ENCODE results near the gene RNMT.

The RNMT gene

GRCh38 chr18:13811993-13812392 is 85.5 kb downstream of the RNMT start:
- DNase-seq (ENCODE audit: low read depth), result no peak

- peak; percentile 12 for DNase-seq (ENCODE audit: low read depth)
Measured at GRCh38 chr18:13813271-13813849, 86.9 kb downstream of the RNMT start.

Data from GM04503 (cell line).